ENCODE data around the gene TXNDC12.
"Not testable (repeated sequence)": the region's sequence is repeated elsewhere in the genome, so short reads cannot be mapped to it uniquely, and the experiment has no call there.

The TXNDC12 gene

DNA sequence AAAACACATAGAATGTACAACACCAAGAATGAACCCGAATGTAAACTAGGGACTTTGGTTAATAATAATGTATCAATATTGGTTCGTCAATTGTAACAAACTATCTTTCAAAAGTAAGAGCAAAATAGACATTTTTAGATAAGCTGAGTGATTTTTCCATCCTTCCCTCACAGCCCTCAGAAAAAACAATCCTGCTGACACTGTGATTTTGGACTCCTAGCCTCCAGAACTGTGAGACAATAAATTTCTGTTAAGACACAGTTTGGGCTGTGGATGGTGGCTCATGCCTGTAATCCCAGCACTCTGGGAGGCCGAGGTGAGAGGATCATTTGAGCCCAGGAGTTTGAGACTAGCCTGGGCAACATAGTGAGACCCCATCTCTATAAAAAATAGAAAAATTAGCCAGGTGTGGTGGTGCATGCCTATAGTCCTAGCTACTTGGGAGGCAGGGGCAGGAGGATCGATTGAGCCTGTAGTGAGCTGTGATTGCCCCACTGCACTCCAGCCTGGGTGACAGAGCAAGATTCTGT, 9.3 kb downstream of the TXNDC12 start:
- DNase-seq, result not testable (repeated sequence)

DNA sequence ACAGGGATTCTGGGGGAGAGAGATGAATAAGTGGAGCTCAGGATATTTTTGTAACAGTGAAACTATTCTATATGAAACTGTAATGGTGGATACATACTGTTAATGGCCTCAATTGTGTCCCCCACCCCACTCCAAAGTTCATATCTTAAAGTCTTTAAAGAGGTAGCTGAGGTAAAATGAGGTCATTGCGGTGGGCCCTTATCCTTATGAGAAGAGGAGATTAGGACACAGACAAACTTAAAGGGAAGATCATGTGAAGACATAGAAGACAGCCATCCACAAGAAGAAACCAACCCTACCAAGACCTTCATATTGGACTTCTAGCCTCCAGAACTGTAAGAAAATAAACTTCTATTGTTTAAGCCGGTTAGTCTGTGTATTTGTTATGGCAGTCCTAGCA, 9.8 kb downstream of the TXNDC12 start:
- DNase-seq, result no peak

DNA sequence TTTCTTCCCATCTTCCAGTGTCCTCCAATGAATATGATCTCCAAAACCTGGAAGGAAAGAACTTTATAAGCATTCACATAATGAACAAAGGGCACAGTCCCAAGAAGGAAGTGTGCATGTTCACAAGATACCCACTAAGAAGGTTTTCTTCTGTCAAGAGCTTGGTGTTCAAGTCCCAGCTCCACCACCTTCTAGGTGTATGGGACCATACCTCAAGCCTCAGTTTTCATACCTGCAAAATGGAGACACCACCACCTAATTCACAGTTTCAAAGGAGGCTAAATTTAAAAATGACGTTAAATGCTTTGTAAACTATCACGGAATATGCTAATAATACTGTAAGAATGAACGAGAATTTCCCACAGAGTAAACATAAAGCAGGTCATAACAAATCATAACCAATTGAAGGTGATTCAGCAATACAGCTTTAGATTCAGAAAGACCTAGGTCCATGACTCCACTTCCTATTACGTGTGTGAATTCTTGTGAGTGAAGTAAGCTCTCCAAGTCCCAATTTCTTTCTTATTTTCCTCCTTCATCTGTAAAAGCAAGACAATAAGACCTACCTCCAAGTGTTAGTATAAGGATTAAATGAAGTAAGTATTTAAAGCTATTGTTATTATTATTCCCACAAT, 13.3 kb downstream of the TXNDC12 start:
- no peak for DNase-seq

DNA sequence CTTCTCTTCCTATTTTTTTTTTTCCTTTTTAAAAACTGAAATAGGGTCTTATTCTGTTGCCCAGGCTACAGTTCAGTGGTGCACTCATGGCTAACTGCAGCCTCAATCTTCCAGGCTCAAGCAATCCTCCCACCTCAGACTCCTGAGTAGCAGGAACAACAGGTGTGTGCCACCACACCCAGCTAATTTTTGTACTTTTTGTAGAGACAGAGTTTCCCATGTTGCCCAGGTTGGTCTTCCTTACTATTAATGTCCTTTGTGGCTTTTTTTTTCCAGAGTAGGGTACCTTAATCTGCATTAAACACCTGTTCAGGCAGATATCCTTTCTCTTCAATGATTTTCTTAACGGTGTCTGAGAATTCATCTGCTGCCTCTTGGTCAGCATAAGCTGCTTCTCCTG, 17.1 kb downstream of the TXNDC12 start:
- no peak for DNase-seq

DNA sequence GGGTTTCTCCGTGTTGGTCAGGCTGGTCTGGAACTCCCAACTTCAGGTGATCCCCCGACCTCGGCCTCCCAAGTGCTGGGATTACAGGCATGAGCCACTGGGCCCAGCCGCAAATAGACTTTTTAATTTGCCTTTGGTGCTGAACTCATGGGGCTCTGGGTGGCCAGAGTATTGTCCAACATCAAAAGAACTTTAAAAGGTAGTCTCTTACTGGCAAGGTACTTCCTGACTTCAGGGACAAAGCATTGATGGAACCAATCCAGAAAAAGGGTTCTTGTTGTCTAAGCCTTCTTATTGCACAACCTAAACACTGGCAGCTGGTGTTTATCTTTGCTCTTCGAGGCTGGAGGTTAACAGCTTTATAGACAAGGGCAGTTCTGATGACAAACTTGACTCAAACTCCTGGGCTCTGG, 17.6 kb downstream of the TXNDC12 start:
- no peak for DNase-seq

DNA sequence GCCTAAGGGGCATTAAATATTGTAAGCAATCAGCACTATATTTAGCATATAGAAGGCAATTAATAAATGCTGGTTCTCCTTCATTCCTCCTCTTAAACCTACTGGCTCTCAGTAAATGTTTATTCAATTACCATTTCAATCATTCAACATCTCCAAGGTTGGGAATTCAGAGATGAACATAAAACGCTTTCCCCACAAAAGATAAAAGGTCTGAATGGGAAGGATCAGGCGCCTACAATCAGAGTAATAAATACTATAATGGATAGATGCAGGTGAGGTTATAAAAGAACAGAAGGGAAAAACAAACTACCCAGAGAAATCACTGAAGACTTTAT, 21.0 kb downstream of the TXNDC12 start:
- no peak for DNase-seq

DNA sequence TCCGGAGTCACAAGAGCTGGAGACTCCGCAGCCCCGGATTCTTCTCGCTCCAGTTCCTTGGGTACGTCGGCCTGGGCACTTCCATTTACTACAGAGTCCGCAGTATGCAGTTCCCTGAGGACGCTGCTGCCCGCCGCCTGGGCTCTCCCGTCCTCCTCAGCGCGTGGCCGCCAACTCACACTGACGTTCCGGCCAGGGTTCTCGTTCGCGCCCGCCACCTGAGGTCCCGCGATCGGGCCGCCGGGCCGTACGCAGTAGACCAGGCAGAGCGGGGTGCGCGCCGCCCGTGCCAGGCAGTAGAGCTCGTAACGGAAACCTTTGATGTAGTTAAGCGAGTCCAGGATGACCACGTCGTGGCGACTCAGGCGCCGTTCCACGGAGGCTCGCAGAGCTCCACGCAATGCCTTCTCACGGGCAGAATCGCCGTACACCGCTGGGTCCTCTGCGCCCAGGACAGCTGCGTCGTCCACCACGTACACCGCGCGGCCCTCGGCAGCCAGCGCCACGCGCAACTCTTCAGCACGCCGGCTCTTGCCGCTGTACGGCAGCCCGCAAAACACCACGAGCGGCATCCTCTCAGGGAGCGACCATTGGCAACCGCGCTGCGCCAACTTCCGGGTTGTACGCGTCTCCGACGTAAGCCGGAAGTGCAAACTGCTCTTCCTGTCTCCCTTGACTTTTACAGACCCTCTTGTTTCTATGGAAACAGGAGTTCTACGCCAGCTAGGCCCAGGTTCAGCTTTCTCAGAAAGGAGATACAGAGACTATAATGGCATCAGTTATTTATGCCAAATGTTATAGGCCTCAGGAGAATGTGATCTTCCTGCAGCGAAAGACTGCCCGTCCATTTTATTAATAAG, 21.6 kb downstream of the TXNDC12 start, which contains the start of gene KTI12:
KTI12 (minus strand) TSS at position 621 of the 860 bp plus-strand sequence; CDS start at position 572, 49 bp downstream.
- DNase-seq, result peak; percentile 89

DNA sequence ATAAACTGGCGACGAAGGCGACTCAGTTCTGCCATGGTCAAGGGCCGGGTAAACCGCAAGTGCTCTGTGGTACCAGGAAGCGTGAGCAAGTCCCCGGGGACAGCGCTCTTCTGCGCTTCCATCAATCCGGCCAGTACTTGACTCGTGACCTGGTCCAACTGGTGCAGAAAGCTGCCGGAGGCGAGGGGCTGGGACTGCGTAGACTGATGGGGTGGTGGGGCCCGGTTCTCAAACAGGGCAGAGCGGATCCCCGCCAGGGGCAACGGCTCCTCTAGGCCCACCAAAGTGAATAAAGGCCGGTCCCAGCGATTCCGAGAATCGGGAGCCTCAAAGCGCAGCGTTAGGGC, 22.2 kb downstream of the TXNDC12 start:
- no peak for DNase-seq

DNA sequence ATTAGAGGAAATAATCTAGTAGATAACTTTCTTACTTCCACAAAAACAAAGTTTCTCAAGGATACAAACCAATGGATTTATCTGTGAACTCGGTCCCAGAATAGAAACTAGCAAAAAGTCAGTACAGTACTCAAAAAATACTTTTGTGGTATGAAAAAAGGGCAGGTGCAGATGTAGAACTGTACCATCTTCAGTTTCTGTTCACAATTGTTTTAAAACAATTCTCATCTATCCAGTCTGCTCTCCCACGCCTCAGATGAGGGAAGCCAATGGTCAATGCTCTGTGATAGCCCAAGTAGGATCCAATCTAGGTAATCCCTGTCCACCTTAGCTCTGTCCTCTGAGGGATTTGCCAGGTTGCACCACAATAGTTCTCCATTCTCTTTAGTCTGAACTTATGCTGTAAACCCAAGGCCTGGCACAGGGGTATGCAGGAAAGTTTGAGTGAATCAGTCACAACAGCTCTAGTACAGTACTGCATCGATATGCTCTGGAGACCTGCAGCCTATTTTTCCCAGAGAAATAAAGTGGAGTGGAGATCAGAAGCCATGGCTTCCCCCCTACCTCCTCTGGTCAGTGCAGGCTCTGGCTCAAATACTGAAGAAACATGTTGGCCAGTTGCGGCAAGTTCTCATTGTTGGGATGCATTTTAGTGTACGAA, 22.7 kb downstream of the TXNDC12 start:
- no peak for DNase-seq

DNA sequence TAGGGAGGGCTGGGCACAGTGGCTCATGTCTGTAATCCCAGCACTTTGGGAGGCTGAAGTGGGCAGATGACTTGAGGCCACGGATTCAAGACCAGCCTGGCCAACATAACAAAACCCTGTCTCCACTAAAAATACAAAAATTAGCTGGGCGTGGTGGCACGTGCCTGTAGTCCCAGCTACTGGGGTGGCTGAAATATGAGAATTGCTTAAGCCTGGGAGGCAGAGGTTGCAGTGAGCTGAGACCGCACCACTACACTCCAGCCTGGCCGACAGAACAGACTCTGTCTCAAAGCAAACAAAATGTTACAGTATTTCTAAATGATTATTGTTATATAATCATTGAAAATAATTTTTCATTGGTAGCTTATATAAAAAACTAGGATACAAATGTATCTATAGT, 26.2 kb downstream of the TXNDC12 start:
- not testable (repeated sequence) for DNase-seq

DNA sequence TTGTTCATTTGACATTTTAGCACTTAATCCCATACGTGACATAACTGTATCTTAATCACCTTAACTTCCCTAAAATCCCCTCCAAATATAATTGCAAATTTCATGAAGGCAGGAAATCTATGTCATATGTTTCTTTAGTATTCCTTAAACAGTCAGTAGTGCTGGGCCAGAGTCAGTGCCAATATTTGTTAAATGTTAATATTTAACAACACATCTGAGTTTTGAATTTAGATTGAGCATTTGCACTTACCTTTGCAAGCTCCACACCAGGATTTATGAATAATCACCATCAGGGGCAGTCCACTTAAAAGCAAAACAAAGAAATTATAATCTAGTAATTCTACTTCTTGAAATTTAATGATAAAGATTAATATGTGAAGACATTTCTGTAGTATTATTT, 26.7 kb downstream of the TXNDC12 start:
- no peak for DNase-seq

DNA sequence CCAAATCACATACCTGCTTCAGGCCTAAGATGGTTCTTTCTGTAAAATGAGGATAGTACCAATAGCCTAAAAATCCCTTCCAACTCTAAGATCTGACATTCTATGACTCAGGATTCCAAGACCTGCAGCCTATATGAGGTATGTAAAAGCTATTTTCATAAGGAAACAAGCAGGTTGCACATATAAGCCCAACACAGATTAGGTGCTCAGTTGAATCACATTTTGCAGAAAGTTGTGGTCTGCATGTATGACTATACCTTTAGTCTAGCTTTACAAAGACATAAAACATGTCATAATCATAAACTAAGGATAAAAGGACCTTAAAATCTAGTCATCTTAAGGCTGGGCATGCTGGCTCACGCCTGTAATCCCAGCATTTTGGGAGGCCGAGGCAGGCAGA, 28.7 kb downstream of the TXNDC12 start:
- DNase-seq, result no peak

DNA sequence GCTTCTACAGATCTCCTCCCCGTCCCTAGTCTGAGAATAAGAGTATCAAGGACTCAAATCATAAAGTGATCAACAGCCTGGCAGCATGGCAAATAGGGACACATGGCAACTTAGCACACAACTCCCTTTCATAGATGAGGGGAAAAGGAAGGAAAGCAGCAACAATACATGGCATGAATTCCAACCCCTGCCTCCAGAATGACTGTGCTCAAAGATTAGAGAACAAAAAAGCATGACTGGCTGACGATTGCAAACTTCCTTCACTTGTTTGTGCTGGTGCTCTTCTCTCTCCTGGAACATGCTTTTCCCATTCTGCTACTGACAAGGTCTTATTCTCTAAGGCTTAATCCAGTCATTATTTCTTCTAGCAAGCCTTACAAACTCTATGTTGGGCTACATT, 32.9 kb downstream of the TXNDC12 start:
- no peak for DNase-seq

DNA sequence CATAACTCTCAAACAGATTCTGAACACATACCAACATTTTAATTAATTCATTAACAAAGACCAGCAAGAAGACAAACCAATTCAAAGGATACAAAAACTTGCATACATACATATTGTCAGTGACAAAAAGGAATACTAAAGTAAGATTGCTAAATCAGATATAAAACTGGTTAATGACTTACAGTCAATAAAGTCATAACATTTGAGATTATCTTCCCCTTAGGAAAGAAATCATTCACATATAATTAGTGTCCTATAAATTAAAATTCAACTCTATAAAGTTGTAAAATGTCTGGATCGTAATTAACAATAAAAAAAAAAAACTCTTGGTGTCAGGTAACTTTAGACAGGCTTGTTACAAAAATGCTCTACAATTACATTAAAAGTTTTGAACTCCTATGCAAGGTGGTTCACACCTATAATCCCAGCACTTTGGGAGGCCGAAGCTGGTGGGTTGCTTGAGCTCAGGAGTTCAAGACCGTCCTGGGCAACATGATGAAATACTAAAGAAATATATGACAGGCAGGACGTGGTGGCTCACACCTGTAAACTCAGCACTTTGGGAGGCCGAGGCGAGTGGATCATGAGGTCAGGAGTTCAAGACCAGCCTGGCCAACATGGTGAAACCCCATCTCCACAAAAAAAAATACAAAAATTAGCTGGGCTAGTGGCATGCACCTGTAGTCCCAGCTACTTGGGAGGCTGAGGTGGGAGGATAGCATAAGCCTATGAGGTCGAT, 46.8 kb downstream of the TXNDC12 start:
- no peak for DNase-seq

DNA sequence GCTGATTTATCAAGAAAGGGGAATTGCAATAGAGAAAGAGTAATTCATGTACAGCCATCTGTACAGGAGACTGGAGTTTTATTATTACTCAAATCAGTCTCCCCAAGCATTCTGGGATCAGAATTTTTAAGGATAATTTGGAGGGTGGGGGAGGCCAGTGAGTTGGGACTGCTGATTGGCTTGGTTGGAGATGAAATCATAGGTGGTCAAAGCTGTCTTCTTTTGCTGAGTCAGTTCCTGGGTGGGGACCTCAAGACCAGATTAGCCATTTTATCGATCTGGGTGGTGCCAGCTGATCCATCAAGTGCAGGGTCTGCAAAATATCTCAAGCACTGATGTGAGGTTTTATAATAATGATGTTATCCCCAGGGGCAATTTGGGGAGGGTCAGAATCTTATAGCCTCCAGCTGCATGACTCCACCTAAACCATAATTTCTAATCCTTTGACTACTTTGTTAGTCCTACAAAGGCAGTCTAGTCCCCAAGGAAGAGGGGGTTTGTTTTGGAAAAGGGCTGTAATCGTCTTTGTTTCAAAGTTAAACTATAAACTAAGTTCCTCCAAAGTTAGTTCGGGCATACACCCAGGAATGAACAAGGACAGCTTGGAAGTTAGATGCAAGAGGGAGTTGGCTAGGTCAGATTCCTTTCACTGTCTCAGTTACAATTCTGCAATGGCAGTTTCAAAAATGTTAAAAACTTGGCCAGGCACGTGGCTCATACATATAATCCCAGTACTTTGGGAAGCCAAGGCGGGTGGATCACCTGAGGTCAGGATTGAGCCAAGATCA, 47.6 kb downstream of the TXNDC12 start:
- no peak for DNase-seq

DNA sequence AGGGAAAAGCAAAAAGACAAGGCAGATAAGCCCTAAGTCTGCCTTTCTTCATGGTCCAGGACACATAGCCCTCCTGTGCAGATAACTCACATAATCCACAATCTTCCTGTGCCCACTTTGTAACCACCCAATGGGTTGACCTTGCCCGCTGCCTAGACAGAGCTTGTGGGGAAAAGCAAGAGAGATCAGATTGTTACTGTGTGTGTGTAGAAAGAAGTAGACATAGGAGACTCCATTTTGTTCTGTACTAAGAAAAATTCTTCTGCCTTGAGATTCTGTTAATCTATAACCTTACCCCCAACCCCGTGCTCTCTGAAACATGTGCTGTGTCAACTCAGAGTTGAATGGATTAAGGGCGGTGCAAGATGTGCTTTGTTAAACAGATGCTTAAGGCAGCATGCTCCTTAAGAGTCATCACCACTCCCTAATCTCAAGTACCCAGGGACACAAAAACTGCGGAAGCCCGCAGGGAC, 48.9 kb downstream of the TXNDC12 start:
- not testable (repeated sequence) for DNase-seq

DNA sequence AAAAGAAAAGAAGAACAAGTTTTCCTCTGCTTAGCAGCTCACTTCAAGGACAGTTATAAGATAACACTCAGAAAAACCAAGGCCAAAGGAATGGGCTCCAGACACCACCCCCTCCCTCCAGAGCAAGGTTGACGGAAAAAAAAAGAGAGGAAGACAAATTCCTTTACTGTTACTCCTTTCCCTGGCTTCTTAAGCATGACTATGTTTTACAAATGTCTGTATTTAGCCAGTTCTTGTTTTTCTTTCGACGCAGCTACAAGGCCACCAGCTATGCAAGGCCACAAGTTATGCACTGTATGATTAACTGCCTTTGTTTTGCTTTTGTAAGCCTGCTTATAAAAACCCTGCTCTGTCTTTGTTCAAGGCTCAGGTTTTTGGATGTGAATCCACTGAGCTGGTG, 49.4 kb downstream of the TXNDC12 start:
- not testable (repeated sequence) for DNase-seq

DNA sequence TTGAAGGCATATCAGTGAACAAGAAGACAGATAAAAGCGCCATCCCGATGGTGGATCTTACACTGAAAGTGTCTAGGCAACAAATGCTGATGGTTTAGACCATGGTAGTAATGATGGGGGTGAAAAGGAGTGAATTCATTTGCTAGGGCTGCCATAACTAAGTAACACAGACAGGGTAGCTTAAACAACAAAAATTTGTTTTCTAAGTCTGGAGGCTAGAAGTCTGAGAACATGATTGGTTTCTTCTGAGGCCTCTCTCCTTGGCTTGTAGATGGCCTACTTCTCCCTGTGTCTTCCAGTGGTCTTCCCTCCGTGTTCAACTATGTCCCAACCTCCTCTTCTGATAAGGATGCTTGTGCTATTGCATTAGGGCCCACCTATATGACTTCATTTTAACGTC, 51.1 kb downstream of the TXNDC12 start:
- DNase-seq, result no peak

DNA sequence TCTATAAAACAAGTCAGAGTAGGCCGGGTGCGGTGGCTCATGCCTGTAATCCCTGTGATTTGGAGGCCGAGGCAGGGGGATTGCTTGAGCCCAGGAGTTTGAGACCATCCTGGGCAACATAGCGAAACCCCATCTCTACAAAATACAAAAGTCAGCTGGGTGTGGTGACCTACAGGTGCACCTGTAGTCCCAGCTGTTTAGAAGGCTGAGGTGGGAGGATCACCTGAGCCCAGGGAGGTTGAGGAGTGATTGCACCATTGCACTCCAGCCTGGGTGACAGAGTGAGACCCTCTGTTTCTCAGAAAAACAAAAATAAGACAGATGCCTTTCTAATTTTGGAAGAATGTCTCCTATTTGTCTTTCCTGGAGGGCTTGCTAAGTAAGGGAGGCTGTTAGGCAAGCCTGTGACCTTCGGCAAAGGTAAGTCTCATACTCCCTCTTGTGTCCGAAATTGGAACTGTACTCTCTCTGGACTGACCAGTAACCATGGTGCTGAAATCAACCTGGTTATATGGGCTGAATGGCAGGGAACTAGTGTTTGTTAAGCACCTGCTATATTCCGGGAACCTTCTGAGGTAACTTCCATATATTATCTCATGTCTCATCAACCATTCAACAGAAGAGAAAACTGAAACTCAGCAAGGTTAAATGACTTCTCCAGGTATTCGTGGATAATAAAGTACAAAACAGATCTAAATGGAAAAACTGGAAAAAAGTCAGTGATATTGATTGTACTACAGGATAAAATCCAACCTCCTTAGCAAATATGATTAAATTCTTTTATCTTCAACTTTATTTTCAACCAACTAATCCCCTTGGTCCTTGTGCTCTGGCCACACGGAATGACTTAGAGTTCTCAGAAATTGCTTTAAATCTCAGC, 52.7 kb downstream of the TXNDC12 start:
- DNase-seq, result peak; percentile 60

DNA sequence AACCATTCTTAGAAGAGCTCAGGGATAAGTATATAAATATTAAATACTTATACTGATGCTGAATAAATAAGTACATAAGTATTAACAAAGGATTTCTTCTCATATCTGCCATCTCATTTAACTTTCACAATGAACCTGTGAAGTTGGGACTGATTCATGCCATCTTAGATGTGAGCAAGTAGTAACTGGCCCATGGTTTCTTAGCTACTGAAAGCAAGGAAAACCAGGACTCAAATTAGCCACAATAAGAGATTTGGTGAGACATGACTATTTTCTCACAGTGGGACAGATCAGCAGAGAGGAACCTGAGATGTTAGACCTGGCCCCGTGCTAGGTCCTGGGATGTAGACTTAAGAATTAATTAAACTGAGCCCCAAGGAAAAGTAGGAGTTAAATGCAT, 56.3 kb downstream of the TXNDC12 start:
- DNase-seq, result no peak

DNA sequence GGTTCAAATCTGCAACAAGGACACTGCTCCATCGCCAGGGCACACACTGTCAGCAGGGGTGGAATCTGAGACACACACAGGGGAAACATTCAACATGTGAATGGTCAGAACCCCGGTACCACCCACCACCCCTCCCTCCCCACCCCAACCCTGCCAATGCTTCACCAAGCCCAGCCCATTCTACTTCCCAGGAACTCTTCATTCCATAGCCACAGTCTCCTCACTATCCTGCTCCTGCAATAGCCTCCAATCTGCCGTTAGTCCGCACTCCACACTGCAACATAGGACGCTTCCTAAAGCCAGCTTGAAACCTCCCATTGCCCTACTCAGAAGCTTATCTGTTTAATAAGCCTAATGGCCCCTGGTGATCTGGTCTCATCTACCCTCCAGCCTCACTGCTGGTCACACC, 57.0 kb downstream of the TXNDC12 start:
- DNase-seq, result no peak

Data from central memory CD4-positive, alpha-beta T cell (primary cell).